Measurements from ENCODE around the gene EPB42. TPM values are rescaled to one million over a fixed set of nuclear protein-coding genes. Genes with fewer than 3 reads are reported as not detected.

The EPB42 gene
- total and polyA plus RNA-seq, 9 donors = 0.43 to 2.5 (median 0.66) TPM; not detected in 6

DNA sequence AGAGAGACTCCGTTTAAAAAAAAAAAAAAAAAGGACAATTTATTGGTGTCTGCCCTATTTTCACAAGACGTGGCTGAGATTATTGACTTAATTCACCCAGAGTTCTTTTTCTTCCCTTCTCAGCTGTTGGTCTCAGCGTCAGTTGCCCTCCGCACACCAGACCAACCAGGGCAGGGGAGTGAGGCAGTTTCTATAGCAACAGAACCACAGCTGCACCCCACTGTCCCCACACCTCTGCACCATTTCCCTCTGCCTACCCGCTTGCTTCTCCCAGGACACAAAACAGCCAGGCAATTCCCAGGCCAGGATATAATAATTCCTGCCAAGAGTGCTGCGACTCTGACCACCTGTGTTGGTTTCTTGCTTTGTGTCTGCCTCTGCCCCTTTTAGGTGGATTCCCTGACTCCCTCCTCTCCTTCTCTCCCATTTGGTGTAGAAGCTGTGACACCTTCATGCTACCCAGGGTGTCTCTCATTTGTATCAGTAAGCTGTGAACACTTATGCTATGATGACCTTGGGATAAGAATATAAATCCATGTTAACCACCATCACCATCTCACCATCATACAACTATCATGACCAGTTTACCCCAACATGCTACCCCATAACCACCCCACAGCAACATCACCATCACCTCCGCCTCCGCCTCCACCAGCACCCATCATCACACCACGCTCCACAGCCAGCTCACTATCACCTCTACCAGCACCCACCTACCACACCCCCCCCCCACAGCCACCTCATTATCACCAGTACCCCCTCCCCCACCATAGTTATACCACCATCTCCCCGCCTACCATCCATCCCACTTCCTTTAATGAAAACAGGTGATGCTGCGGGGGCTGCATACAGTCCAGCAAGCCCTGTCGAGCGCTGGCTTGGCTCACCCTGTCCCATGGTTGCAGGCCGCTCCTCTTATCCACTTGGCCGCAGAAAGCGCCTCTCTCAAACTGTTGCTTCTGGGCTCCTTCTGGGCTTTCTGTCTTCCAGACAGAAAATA is 589 bp downstream of the EPB42 start:
- intact Hi-C loops (cut with DNase I) = no loop called here

DNA sequence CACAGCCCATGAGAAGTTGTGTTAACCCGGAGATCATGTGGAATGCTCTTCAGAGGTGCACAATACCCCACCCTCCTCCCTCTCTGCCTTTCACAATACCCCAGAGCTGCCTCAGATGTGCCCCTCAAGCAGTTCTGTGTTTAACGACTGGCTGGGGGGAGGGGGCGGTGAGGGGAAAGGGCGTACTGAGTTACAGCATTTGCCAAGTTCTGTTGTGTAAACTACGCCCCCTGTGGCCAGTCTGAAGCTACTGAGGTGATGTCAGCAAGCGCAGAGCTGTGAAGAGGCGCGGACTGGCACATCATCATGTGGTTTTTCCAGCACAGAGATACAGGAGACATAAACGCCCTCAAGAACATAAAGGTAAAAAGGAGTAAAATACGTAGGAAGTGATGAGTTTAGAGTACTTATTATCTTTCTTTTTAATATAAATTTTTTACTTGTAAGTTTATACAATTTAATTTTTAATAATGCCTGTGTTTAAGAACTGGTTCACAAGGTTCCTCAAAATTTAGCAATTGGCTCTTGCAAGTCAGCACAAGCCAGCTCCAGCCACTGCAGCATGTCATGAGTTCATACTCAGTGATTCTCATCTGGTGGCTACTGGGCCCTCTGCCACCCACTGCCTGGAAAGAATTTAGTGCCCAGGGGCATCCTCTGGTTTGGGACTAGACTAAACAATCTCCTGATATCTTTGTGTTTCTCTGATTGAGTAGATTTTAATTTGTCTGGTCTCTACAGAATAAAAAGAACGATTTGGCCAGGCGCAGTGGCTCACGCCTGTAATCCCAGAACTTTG is 1.7 kb downstream of the EPB42 start:
- Histone ChIP-seq H3K4me1 (ENCODE audit: insufficient read depth) (no peaks in the 10 kb centered on the region), H3K4me3 (no peak overlapping the region), H3K36me3 (no peaks in the 10 kb centered on the region), H3K9me3 (no peaks in the 10 kb centered on the region), H3K27ac (no peak overlapping the region), H3K27me3 (no peaks in the 10 kb centered on the region)
- 41 to 49% (median 48%) methylated on average over 13 of the region's 13 CpGs for WGBS, 3 donors
- no peak for TF ChIP-seq CTCF (IDR thresholded peaks at IDR 0.05)
- no peak for TF ChIP-seq EP300 (IDR thresholded peaks at IDR 0.05)
- TF ChIP-seq POLR2A (IDR thresholded peaks at IDR 0.05) = no peak
- DNase-seq = no peak
- intact Hi-C loops (cut with DNase I) = no loop called here

More for the DNA sequence above, 589 bp downstream of the EPB42 start:
- Histone ChIP-seq H3K9me3 (no peaks in the 10 kb centered on the region), H3K36me3 (no peaks in the 10 kb centered on the region), H3K4me3 (no peak overlapping the region), H3K27ac (no peak overlapping the region), H3K4me1 (ENCODE audit: insufficient read depth) (no peaks in the 10 kb centered on the region), H3K27me3 (no peaks in the 10 kb centered on the region)
- DNase-seq = no peak
- TF ChIP-seq CTCF (IDR thresholded peaks at IDR 0.05) (no peak), EP300 (IDR thresholded peaks at IDR 0.05) (no peak), POLR2A (IDR thresholded peaks at IDR 0.05) (no peak)
- WGBS, 3 donors = 74 to 81% (median 74%) methylated on average over 16 of the region's 16 CpGs

GRCh38 chr15:43215961-43216360 is 4.9 kb downstream of the EPB42 start:
- Histone ChIP-seq H3K4me3 (no peak overlapping the region), H3K9me3 (no peaks in the 10 kb centered on the region), H3K27ac (no peak overlapping the region), H3K4me1 (ENCODE audit: insufficient read depth) (no peaks in the 10 kb centered on the region), H3K36me3 (no peaks in the 10 kb centered on the region), H3K27me3 (no peaks in the 10 kb centered on the region)
- no peak for DNase-seq
- intact Hi-C loops (cut with DNase I) = no loop called here
- WGBS, 3 donors = 81 to 85% (median 84%) methylated on average over 7 of the region's 7 CpGs
- TF ChIP-seq POLR2A (IDR thresholded peaks at IDR 0.05) = no peak
- TF ChIP-seq CTCF (IDR thresholded peaks at IDR 0.05) = no peak
- no peak for TF ChIP-seq EP300 (IDR thresholded peaks at IDR 0.05)

DNA sequence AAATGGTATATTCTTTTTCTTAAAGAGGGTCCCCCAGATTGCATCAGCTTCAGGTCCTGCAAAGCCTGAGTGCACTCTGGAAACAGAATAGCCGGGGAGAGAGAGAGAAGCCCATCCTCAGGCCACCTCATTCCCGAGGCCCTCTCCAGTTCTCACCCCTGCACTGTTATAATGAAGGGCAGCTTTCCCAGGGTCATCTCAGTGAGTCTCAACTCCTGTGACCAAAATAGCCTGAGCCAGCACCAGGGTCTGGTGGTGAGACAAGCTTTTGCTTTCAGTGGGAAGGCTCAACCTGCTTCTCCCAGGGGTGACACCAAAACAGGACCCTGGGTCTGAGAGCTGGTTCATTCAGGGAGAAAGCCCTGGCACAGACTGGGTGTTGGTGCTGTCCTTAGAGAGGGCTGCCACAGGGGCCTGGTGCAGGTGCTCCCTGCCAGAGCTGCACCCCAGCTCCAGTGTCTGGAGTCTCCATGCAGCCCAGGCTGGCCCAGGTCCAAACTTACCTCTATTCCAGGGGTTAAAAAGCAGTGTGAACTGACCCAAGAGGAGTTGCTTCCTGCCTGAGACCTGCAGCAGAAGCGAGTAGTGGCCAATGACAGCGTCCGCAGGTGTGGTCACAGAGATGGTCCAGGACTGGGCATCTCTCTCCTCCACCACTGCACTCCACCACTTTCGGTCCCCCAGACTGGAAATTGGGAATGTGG is 6.1 kb downstream of the EPB42 start:
- no peaks in the 10 kb centered on the region for H3K4me1 ChIP-seq (ENCODE audit: insufficient read depth)
- no peaks in the 10 kb centered on the region for H3K9me3 ChIP-seq
- no peak overlapping the region for H3K4me3 ChIP-seq
- intact Hi-C loops (cut with DNase I) = no loop called here
- no peaks in the 10 kb centered on the region for H3K27me3 ChIP-seq
- TF ChIP-seq POLR2A (IDR thresholded peaks at IDR 0.05) (no peak), EP300 (IDR thresholded peaks at IDR 0.05) (no peak), CTCF (IDR thresholded peaks at IDR 0.05) (no peak)
- WGBS, 3 donors = 85 to 86% (median 86%) methylated on average over 6 of the region's 6 CpGs
- DNase-seq = no peak
- no peak overlapping the region for H3K27ac ChIP-seq
- H3K36me3 ChIP-seq = no peaks in the 10 kb centered on the region
